ENCODE measurements around the gene TUBGCP3. TPM values are rescaled to one million over a fixed set of nuclear protein-coding genes. Genes with fewer than 3 reads are reported as not detected.

The TUBGCP3 gene
- total and polyA plus RNA-seq, 2 experiments from 2014 or later = 12.8 to 40.2 TPM

DNA sequence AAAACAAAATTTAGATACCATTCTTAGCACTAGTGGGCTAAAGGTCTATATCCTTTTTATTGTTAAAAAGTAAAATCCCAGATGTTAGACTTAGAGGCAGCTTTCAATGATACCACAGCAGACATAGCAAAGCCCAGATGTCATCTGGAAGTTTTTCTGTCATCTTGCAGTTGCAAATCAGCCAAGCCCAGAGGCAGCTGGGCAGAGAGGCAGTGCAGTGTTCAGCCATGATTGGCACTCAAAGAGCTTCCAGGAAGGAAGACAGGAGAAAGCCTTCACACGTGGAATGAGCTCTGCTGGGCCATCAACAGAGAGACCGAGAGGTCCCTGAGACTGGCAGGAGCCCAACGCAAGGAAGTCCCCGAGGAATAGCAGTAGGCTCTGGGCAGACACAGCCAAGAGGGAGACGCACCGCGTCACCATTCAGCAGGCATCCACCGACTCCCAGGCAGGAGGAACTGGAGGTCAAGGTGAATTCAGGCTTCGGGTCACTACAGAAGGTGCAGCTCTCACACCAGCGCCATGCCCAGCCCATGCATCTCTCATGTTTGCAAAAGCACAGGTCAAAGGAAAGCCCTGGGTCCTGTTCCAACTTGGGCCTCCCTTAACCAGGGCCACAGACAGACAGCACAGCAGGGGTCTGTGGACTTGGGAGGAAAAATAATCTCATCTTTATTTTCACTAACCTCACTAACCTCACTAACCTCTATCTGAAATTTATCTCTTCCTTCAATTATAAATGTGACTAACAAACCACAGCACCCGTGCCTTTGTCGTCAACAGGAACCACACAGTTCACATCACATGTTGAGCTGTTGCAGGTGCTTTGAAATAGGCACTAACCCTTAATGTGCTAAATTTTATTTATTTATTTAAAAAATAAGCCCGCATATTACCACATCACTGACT lies 54.9 kb downstream of the TUBGCP3 start:
- no peaks in the 10 kb centered on the region for H3K4me1 Mint-ChIP-seq

More for the DNA sequence above, 54.9 kb downstream of the TUBGCP3 start:
- H3K79me2 ChIP-seq (replicated peaks; ENCODE audit: insufficient read depth) = no peaks in the 10 kb centered on the region
- no peaks in the 10 kb centered on the region for H3K9me2 ChIP-seq (ENCODE audit: insufficient read depth)
- Mint-ChIP-seq H3K27me3 (ENCODE audit: insufficient read depth, low read depth, poor library complexity) (peaks cover 1% of the 10 kb centered on the region), H3K4me3 (no peak overlapping the region), H3K27ac (no peak overlapping the region), H3K9me3 (no peaks in the 10 kb centered on the region), H3K36me3 (ENCODE audit: low read depth) (no peaks in the 10 kb centered on the region; the same call in 1 of the 3 replicates)
- no peak for DNase-seq (ENCODE audit: low spot score)
- H3K4me2 ChIP-seq = no peak overlapping the region
- no peaks in the 10 kb centered on the region for H4K20me1 ChIP-seq (replicated peaks; ENCODE audit: insufficient read depth)
- H3K27ac ChIP-seq (ENCODE audit: low read depth) = no peak overlapping the region
- no peaks in the 10 kb centered on the region for H3K27me3 ChIP-seq (ENCODE audit: insufficient read depth)
- H3K4me1 ChIP-seq (ENCODE audit: insufficient read depth) = no peaks in the 10 kb centered on the region
- no peak overlapping the region for H3K4me3 ChIP-seq
- H2AFZ ChIP-seq = no peak overlapping the region
- H3K36me3 ChIP-seq (ENCODE audit: insufficient read depth) = no peaks in the 10 kb centered on the region
- no peak for ATAC-seq
- TF ChIP-seq NANOG (IDR thresholded peaks at IDR 0.05; ENCODE audit: borderline replicate concordance) (no peak), STAT1 (IDR thresholded peaks at IDR 0.05; ENCODE audit: unreplicated experiment) (no peak), JUNB (IDR thresholded peaks at IDR 0.05; ENCODE audit: unreplicated experiment) (no peak), ZNF331 (CRISPR knock-in tag; IDR thresholded peaks at IDR 0.05; ENCODE audit: low read depth) (no peak), ZNF114 (CRISPR knock-in tag; IDR thresholded peaks at IDR 0.05) (no peak), EZH2phosphoT487 (IDR thresholded peaks at IDR 0.05; ENCODE audit: unreplicated experiment) (no peak), POLR2AphosphoS5 (IDR thresholded peaks at IDR 0.05; ENCODE audit: low read depth) (no peak)
- TF ChIP-seq, protein P1, sequence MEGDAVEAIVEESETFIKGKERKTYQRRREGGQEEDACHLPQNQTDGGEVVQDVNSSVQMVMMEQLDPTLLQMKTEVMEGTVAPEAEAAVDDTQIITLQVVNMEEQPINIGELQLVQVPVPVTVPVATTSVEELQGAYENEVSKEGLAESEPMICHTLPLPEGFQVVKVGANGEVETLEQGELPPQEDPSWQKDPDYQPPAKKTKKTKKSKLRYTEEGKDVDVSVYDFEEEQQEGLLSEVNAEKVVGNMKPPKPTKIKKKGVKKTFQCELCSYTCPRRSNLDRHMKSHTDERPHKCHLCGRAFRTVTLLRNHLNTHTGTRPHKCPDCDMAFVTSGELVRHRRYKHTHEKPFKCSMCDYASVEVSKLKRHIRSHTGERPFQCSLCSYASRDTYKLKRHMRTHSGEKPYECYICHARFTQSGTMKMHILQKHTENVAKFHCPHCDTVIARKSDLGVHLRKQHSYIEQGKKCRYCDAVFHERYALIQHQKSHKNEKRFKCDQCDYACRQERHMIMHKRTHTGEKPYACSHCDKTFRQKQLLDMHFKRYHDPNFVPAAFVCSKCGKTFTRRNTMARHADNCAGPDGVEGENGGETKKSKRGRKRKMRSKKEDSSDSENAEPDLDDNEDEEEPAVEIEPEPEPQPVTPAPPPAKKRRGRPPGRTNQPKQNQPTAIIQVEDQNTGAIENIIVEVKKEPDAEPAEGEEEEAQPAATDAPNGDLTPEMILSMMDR (conservative IDR thresholded peaks at IDR 0.05; ENCODE audit: low read depth in 2 of 2) = no peak
- TF ChIP-seq, protein P2, sequence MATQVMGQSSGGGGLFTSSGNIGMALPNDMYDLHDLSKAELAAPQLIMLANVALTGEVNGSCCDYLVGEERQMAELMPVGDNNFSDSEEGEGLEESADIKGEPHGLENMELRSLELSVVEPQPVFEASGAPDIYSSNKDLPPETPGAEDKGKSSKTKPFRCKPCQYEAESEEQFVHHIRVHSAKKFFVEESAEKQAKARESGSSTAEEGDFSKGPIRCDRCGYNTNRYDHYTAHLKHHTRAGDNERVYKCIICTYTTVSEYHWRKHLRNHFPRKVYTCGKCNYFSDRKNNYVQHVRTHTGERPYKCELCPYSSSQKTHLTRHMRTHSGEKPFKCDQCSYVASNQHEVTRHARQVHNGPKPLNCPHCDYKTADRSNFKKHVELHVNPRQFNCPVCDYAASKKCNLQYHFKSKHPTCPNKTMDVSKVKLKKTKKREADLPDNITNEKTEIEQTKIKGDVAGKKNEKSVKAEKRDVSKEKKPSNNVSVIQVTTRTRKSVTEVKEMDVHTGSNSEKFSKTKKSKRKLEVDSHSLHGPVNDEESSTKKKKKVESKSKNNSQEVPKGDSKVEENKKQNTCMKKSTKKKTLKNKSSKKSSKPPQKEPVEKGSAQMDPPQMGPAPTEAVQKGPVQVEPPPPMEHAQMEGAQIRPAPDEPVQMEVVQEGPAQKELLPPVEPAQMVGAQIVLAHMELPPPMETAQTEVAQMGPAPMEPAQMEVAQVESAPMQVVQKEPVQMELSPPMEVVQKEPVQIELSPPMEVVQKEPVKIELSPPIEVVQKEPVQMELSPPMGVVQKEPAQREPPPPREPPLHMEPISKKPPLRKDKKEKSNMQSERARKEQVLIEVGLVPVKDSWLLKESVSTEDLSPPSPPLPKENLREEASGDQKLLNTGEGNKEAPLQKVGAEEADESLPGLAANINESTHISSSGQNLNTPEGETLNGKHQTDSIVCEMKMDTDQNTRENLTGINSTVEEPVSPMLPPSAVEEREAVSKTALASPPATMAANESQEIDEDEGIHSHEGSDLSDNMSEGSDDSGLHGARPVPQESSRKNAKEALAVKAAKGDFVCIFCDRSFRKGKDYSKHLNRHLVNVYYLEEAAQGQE (IDR thresholded peaks at IDR 0.05; ENCODE audit: unreplicated experiment) = no peak
- TF ChIP-seq, protein P3, sequence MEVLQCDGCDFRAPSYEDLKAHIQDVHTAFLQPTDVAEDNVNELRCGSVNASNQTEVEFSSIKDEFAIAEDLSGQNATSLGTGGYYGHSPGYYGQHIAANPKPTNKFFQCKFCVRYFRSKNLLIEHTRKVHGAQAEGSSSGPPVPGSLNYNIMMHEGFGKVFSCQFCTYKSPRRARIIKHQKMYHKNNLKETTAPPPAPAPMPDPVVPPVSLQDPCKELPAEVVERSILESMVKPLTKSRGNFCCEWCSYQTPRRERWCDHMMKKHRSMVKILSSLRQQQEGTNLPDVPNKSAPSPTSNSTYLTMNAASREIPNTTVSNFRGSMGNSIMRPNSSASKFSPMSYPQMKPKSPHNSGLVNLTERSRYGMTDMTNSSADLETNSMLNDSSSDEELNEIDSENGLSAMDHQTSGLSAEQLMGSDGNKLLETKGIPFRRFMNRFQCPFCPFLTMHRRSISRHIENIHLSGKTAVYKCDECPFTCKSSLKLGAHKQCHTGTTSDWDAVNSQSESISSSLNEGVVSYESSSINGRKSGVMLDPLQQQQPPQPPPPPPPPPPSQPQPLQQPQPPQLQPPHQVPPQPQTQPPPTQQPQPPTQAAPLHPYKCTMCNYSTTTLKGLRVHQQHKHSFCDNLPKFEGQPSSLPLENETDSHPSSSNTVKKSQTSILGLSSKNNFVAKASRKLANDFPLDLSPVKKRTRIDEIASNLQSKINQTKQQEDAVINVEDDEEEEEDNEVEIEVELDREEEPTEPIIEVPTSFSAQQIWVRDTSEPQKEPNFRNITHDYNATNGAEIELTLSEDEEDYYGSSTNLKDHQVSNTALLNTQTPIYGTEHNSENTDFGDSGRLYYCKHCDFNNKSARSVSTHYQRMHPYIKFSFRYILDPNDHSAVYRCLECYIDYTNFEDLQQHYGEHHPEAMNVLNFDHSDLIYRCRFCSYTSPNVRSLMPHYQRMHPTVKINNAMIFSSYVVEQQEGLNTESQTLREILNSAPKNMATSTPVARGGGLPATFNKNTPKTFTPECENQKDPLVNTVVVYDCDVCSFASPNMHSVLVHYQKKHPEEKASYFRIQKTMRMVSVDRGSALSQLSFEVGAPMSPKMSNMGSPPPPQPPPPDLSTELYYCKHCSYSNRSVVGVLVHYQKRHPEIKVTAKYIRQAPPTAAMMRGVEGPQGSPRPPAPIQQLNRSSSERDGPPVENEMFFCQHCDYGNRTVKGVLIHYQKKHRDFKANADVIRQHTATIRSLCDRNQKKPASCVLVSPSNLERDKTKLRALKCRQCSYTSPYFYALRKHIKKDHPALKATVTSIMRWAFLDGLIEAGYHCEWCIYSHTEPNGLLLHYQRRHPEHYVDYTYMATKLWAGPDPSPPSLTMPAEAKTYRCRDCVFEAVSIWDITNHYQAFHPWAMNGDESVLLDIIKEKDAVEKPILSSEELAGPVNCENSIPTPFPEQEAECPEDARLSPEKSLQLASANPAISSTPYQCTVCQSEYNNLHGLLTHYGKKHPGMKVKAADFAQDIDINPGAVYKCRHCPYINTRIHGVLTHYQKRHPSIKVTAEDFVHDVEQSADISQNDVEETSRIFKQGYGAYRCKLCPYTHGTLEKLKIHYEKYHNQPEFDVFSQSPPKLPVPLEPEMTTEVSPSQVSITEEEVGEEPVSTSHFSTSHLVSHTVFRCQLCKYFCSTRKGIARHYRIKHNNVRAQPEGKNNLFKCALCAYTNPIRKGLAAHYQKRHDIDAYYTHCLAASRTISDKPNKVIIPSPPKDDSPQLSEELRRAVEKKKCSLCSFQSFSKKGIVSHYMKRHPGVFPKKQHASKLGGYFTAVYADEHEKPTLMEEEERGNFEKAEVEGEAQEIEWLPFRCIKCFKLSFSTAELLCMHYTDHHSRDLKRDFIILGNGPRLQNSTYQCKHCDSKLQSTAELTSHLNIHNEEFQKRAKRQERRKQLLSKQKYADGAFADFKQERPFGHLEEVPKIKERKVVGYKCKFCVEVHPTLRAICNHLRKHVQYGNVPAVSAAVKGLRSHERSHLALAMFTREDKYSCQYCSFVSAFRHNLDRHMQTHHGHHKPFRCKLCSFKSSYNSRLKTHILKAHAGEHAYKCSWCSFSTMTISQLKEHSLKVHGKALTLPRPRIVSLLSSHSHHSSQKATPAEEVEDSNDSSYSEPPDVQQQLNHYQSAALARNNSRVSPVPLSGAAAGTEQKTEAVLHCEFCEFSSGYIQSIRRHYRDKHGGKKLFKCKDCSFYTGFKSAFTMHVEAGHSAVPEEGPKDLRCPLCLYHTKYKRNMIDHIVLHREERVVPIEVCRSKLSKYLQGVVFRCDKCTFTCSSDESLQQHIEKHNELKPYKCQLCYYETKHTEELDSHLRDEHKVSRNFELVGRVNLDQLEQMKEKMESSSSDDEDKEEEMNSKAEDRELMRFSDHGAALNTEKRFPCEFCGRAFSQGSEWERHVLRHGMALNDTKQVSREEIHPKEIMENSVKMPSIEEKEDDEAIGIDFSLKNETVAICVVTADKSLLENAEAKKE (CRISPR knock-in tag; IDR thresholded peaks at IDR 0.05) = no peak
- TF ChIP-seq, protein P4, sequence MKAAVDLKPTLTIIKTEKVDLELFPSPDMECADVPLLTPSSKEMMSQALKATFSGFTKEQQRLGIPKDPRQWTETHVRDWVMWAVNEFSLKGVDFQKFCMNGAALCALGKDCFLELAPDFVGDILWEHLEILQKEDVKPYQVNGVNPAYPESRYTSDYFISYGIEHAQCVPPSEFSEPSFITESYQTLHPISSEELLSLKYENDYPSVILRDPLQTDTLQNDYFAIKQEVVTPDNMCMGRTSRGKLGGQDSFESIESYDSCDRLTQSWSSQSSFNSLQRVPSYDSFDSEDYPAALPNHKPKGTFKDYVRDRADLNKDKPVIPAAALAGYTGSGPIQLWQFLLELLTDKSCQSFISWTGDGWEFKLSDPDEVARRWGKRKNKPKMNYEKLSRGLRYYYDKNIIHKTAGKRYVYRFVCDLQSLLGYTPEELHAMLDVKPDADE (IDR thresholded peaks at IDR 0.05) = no peak
- no peaks in the 10 kb centered on the region for H3F3A ChIP-seq (replicated peaks; ENCODE audit: low read depth)
